Spleen (tissue), 7 donors: ENCODE data around the gene PYGB.

ENCODE experiments used
- POLR2A ChIP-seq, 3 donors: fragments of 450-650 bp; IDR thresholded peaks; one replicate each; pipeline ENCODE4 v1.5.1; 2017; ENCODE audit warnings: antibody characterized with exemption in 3 of 3, mild to moderate bottlenecking in 1 of 3
- POLR2AphosphoS5 ChIP-seq, 3 donors: sonication (generic); formaldehyde crosslinking; IDR thresholded peaks; one replicate each; pipeline ENCODE4 v1.5.1; 2017; ENCODE audit warnings: antibody characterized with exemption in 3 of 3
- TF ChIP-seq, protein P1 (sequence below), 11 experiments: fragments of 200-600 bp in 7 of 11; fragments of 450-650 bp in 4 of 11; sonication (generic) in 4 of 11; IDR thresholded peaks in 8 of 11; conservative IDR thresholded peaks in 3 of 11; 1 replicate in 7 of 11; 2 replicates in 4 of 11; pipeline versions ENCODE4 v1.4.0 to v1.8.0; 2016 to 2021; ENCODE audit warnings: antibody characterized with exemption in 11 of 11, inconsistent platforms in 4 of 11, mild to moderate bottlenecking in 1 of 11
- donor health status: DM: no; HTN: no; CAD: no; lungs with moderate emphysema.
- donor health status: DM: no; HTN: no; CAD: no.
- donor health status: DM: no; HTN: no; CAD: no.

DNA sequence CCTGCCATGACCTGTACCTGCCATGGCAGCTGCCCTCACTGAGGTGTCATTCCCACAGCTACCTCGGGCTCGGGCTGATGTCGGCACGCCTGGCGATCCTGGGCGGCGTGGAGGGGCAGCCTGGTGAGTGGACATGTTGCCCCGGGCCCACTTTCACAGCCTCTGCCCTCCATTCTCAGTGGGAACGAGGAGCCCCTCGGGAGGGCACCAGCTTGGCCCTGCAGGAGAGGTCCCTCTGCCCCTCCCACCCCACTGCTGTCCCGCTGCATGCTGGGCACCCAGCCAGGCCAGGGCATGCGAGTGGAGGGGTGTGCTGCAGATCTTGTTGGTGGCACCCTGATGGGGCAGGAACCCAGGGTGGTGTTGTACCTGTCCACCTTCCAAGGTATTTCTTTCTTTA, 29.4 kb upstream of the PYGB start:
- TF ChIP-seq, protein P1, sequence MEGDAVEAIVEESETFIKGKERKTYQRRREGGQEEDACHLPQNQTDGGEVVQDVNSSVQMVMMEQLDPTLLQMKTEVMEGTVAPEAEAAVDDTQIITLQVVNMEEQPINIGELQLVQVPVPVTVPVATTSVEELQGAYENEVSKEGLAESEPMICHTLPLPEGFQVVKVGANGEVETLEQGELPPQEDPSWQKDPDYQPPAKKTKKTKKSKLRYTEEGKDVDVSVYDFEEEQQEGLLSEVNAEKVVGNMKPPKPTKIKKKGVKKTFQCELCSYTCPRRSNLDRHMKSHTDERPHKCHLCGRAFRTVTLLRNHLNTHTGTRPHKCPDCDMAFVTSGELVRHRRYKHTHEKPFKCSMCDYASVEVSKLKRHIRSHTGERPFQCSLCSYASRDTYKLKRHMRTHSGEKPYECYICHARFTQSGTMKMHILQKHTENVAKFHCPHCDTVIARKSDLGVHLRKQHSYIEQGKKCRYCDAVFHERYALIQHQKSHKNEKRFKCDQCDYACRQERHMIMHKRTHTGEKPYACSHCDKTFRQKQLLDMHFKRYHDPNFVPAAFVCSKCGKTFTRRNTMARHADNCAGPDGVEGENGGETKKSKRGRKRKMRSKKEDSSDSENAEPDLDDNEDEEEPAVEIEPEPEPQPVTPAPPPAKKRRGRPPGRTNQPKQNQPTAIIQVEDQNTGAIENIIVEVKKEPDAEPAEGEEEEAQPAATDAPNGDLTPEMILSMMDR (IDR thresholded peaks at IDR 0.05 in 8 of 11, conservative IDR thresholded peaks at IDR 0.05 in 3 of 11), result no peak
- no peak for TF ChIP-seq POLR2A (IDR thresholded peaks at IDR 0.05)
- no peak for TF ChIP-seq POLR2AphosphoS5 (IDR thresholded peaks at IDR 0.05)
